Endodermal cell (in vitro differentiated cells): ENCODE data around the gene IDS. TPM values are rescaled to one million over a fixed set of nuclear protein-coding genes. Genes with fewer than 3 reads are reported as not detected.

Experiments used
- DNase-seq: peaks from one replicate; pipeline ENCODE4 v3.0.0-alpha.2; 2017
- H3K27ac ChIP-seq: 2 replicates; pipeline ENCODE4 v1.5.1; 2013; ENCODE audit warnings: mild to moderate bottlenecking, low read depth, low read length, moderate library complexity
- H3K27me3 ChIP-seq: 2 replicates; pipeline ENCODE4 v1.6.1; 2013; ENCODE audit warnings: mild to moderate bottlenecking, low read length, moderate library complexity; ENCODE audit not compliant: insufficient read depth, control insufficient read depth, poor library complexity, severe bottlenecking
- H3K36me3 ChIP-seq: 2 replicates; pipeline ENCODE4 v1.7.0; 2013; ENCODE audit warnings: mild to moderate bottlenecking, low read length, moderate library complexity; ENCODE audit not compliant: control insufficient read depth, insufficient read depth
- H3K4me1 ChIP-seq: one replicate; pipeline ENCODE4 v1.7.0; 2013; ENCODE audit warnings: low read length; ENCODE audit not compliant: control insufficient read depth, insufficient read depth
- H3K4me3 ChIP-seq: 2 replicates; pipeline ENCODE4 v1.5.1; 2013; ENCODE audit warnings: mild to moderate bottlenecking, low read length, moderate library complexity
- H3K9ac ChIP-seq: 2 replicates; pipeline ENCODE4 v1.6.1; 2013; ENCODE audit warnings: mild to moderate bottlenecking, low read length, moderate library complexity; ENCODE audit not compliant: poor library complexity, severe bottlenecking; ENCODE audit errors: extremely low read depth
- H3K9me3 ChIP-seq: 2 replicates; pipeline ENCODE4 v1.6.1; 2013; ENCODE audit warnings: mild to moderate bottlenecking, low read length, moderate library complexity; ENCODE audit not compliant: control insufficient read depth
- H3K27ac Mint-ChIP-seq: 2 replicates; pipeline ENCODE4 v1.8.0; 2020; ENCODE audit warnings: mixed read lengths
- H3K27me3 Mint-ChIP-seq: 2 replicates; pipeline ENCODE4 v1.8.0; 2021; ENCODE audit warnings: mild to moderate bottlenecking, mixed read lengths; ENCODE audit not compliant: insufficient read depth
- H3K36me3 Mint-ChIP-seq: 2 replicates; pipeline ENCODE4 v1.8.0; 2020; ENCODE audit warnings: low read depth, mixed read lengths
- H3K4me1 Mint-ChIP-seq: 2 replicates; pipeline ENCODE4 v1.8.0; 2020; ENCODE audit warnings: mixed read lengths
- H3K4me3 Mint-ChIP-seq: 2 replicates; pipeline ENCODE4 v1.8.0; 2020; ENCODE audit warnings: mild to moderate bottlenecking, moderate library complexity, mixed read lengths
- H3K9me3 Mint-ChIP-seq: 2 replicates; pipeline ENCODE4 v1.8.0; 2020; ENCODE audit warnings: mild to moderate bottlenecking, mixed read lengths
- WGBS, 2 experiments: methylation state at CpG; one replicate each; pipeline versions ENCODE4 v1.1.5 to v1.1.7; 2013; ENCODE audit warnings: missing lambda C conversion rate in 2 of 2, mixed read lengths in 1 of 2; ENCODE audit not compliant: insufficient coverage in 1 of 2, insufficient read length in 1 of 2; 5-methylcytosine and 5-hydroxymethylcytosine counted together
- total RNA-seq, 2 donors: library from RNA; stranded (reverse); fragmentation: NEBNext Ultra II Directional in 1 of 2; extraction: Animal tissue kit (Norgen Biotek cat#: 25700) in 1 of 2; gene quantifications; 2 replicates in 1 of 2; 3 replicates in 1 of 2; pipeline ENCODE4 v1.2.1, GENCODE V29; 2021
- TF ChIP-seq, protein P1 (sequence below): fragments of 200-600 bp; sonication (generic); conservative IDR thresholded peaks from 2 replicates; pipeline ENCODE4 v1.5.0; 2021; ENCODE audit warnings: antibody characterized with exemption, mild to moderate bottlenecking

The IDS gene
- total RNA-seq, 2 donors from 2014 or later = 28.2 to 43.9 TPM

DNA sequence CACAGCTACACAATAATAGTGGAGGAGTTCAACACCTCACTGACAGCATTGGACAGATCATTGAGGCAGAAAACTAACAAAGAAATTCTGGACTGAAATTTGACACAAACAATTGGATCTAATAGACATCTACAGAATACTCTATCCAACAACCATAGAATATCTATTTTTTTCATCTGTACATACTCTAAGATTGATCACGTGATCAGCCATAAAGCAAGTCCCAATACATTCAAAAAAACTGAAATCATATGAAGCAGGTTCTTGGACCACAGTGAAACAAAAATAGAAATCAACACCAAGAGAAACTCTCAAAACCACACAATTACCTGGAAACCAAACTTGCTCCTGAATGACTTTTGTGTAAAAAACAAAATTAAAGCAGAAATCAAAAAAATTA is 12.2 kb upstream of the IDS start:
- WGBS, 2 experiments = 100% methylated on average over 1 of the region's 1 CpG; no CpG with 5 or more reads in 1 of the 2 experiments
- Mint-ChIP-seq H3K9me3 (peaks cover 72% of the 10 kb centered on the region), H3K4me3 (no peak overlapping the region), H3K27me3 (no peaks in the 10 kb centered on the region), H3K27ac (no peak overlapping the region), H3K36me3 (peaks cover 1% of the 10 kb centered on the region), H3K4me1 (peaks cover 19% of the 10 kb centered on the region)
- H3K4me1 ChIP-seq = no peaks in the 10 kb centered on the region
- TF ChIP-seq, protein P1, sequence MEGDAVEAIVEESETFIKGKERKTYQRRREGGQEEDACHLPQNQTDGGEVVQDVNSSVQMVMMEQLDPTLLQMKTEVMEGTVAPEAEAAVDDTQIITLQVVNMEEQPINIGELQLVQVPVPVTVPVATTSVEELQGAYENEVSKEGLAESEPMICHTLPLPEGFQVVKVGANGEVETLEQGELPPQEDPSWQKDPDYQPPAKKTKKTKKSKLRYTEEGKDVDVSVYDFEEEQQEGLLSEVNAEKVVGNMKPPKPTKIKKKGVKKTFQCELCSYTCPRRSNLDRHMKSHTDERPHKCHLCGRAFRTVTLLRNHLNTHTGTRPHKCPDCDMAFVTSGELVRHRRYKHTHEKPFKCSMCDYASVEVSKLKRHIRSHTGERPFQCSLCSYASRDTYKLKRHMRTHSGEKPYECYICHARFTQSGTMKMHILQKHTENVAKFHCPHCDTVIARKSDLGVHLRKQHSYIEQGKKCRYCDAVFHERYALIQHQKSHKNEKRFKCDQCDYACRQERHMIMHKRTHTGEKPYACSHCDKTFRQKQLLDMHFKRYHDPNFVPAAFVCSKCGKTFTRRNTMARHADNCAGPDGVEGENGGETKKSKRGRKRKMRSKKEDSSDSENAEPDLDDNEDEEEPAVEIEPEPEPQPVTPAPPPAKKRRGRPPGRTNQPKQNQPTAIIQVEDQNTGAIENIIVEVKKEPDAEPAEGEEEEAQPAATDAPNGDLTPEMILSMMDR = no peak
- no peak overlapping the region for H3K27ac ChIP-seq
- H3K27me3 ChIP-seq = no peaks in the 10 kb centered on the region
- no peaks in the 10 kb centered on the region for H3K36me3 ChIP-seq
- no peaks in the 10 kb centered on the region for H3K9me3 ChIP-seq
- no peak overlapping the region for H3K4me3 ChIP-seq
- DNase-seq = no peak
- no peak overlapping the region for H3K9ac ChIP-seq

DNA sequence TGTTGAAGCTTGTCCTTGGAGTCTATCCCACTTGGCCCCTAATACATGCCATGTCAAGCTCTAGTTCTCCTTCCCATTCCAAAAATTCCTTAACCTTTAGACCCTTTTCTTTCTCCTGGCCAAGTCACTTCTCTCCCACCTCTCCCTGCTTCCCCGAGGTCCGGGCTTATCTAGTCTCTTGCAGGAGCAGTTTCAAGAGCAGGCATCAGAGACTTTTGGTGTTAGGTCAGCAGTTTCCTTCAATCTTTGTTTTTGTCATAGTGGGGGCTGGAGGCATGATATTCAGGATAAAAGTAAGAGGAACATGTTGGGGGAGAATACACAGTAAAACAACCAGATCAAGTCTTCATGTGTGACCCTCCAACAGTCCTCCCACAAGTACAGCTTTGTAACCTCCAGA is 11.5 kb upstream of the IDS start:
- WGBS, 2 experiments = 87% methylated on average over 2 of the region's 2 CpGs; no CpG with 5 or more reads in 1 of the 2 experiments
- TF ChIP-seq, protein P1 = no peak
- no peak overlapping the region for H3K4me3 Mint-ChIP-seq

DNA sequence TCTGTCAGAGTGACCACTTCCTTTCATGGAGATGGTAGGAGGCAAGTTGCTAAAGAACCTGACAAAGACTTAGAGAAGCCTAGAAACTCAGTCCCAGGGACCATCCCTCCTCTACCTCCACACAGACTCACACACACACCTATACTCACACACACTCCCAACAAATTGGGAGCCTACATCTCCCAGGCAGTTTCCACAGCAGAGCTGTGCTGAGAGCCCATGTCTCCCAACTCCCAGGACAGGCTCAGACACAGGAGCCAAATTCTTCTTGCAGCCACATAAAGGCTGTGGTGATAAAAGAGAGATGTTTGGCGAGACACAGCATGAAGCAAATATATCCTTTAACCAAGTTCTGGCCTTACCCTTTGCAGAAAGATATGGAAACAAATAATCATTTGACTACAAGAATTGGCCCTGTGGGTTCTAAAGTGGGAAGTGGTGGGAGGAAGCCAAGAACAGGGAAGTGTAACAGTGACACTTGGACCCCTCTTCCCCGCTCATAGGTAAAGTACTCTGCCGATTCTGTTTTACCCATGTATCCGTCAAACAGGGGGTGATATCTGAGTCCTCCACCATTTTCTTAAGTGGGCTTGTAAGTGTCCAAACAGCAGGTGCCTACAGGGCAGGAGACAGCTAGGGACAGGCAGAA is 11.0 kb upstream of the IDS start:
- Mint-ChIP-seq H3K9me3 (peaks cover 74% of the 10 kb centered on the region), H3K4me3 (no peak overlapping the region), H3K4me1 (peaks cover 19% of the 10 kb centered on the region), H3K36me3 (peaks cover 1% of the 10 kb centered on the region), H3K27me3 (no peaks in the 10 kb centered on the region), H3K27ac (no peak overlapping the region)
- Histone ChIP-seq H3K27me3 (no peaks in the 10 kb centered on the region), H3K4me3 (no peak overlapping the region), H3K27ac (no peak overlapping the region), H3K4me1 (no peaks in the 10 kb centered on the region), H3K36me3 (no peaks in the 10 kb centered on the region), H3K9me3 (no peaks in the 10 kb centered on the region), H3K9ac (no peak overlapping the region)
- no peak for DNase-seq
- TF ChIP-seq, protein P1 = no peak
- 100% methylated on average over 2 to 3 of the region's 4 CpGs for WGBS, 2 experiments

More for the DNA sequence above, 11.5 kb upstream of the IDS start:
- Histone ChIP-seq H3K9me3 (no peaks in the 10 kb centered on the region), H3K4me1 (no peaks in the 10 kb centered on the region), H3K36me3 (no peaks in the 10 kb centered on the region), H3K27me3 (no peaks in the 10 kb centered on the region), H3K4me3 (no peak overlapping the region), H3K9ac (no peak overlapping the region), H3K27ac (no peak overlapping the region)
- Mint-ChIP-seq H3K27me3 (no peaks in the 10 kb centered on the region), H3K4me1 (peaks cover 19% of the 10 kb centered on the region), H3K36me3 (peaks cover 1% of the 10 kb centered on the region), H3K27ac (no peak overlapping the region), H3K9me3 (peaks cover 70% of the 10 kb centered on the region)
- DNase-seq = no peak
